HEK293 (cell line): ENCODE results near the gene ZBTB26.

Source experiments
- MYNN ChIP-seq: fragments of 450-650 bp; formaldehyde crosslinking; IDR thresholded peaks from 2 replicates; pipeline ENCODE4 v1.5.1; 2016; ENCODE audit warnings: missing biosample characterization, missing genetic modification characterization, borderline replicate concordance
- TF ChIP-seq, protein P1 (sequence below): fragments of 450-650 bp; formaldehyde crosslinking; IDR thresholded peaks from 2 replicates; pipeline ENCODE4 v1.5.1; 2016; ENCODE audit warnings: missing biosample characterization, missing genetic modification characterization

DNA sequence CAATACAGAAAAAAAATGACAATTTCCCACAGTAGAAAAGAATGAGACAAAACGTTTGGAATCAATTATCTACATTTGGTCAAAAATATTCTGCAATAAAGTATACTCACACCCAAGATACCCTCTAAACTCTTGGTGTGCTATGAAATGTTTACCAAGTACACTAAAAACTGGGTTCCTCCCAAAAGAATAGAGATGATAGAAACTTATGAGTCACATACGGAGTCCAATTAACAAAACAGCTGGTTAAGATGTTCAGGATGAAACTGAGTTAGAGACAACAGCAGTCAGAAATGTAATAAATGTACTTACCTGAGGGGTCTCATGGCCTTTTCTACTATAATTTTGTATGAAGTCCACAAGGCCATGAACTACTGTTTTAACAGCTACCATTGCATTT, 51.9 kb downstream of the ZBTB26 start:
- TF ChIP-seq, protein P1, sequence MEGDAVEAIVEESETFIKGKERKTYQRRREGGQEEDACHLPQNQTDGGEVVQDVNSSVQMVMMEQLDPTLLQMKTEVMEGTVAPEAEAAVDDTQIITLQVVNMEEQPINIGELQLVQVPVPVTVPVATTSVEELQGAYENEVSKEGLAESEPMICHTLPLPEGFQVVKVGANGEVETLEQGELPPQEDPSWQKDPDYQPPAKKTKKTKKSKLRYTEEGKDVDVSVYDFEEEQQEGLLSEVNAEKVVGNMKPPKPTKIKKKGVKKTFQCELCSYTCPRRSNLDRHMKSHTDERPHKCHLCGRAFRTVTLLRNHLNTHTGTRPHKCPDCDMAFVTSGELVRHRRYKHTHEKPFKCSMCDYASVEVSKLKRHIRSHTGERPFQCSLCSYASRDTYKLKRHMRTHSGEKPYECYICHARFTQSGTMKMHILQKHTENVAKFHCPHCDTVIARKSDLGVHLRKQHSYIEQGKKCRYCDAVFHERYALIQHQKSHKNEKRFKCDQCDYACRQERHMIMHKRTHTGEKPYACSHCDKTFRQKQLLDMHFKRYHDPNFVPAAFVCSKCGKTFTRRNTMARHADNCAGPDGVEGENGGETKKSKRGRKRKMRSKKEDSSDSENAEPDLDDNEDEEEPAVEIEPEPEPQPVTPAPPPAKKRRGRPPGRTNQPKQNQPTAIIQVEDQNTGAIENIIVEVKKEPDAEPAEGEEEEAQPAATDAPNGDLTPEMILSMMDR: no peak
- TF ChIP-seq MYNN (tag by site-specific recombination): no peak
